HEK293 (cell line): Measurements from ENCODE around the gene SIK2.

Experiments used
- CTCF ChIA-PET: fragments of 350-600 bp; formaldehyde crosslinking; extraction: SDS; loops from one replicate; lab custom pipeline; 2021; ENCODE audit warnings: antibody characterized with exemption; lab: Yijun Ruan, JAX
- POLR2A ChIA-PET: fragments of 300-600 bp; formaldehyde crosslinking; extraction: SDS; loops from one replicate; lab custom pipeline; 2020; ENCODE audit warnings: antibody characterized with exemption, inconsistent platforms; lab: Yijun Ruan, JAX
- H3K27ac ChIP-seq: fragments of 200-500 bp; sonication (Bioruptor generic); 2 replicates; pipeline ENCODE4 v1.5.1; 2014; ENCODE audit warnings: low read depth, low read length, control low read depth, inconsistent platforms; ENCODE audit errors: extremely low read depth
- H3K36me3 ChIP-seq, 2 experiments: fragments of 200-500 bp in 1 of 2; sonication (Bioruptor generic) in 1 of 2; 1 replicate in 1 of 2; 2 replicates in 1 of 2; pipeline ENCODE4 v1.5.1; 2014 to 2017; ENCODE audit warnings: inconsistent platforms in 2 of 2, low read length in 2 of 2; ENCODE audit not compliant: control insufficient read depth in 2 of 2, insufficient read depth in 1 of 2
- H3K4me1 ChIP-seq: fragments of 200-500 bp; sonication (Bioruptor generic); 2 replicates; pipeline ENCODE4 v1.5.1; 2014; ENCODE audit warnings: mild to moderate bottlenecking, low read length, inconsistent platforms; ENCODE audit not compliant: control insufficient read depth, insufficient read depth
- H3K4me3 ChIP-seq: 2 replicates; pipeline ENCODE4 v1.5.1; 2011; ENCODE audit warnings: low read depth, mild to moderate bottlenecking, control low read depth, low read length, moderate library complexity
- H3K9me3 ChIP-seq: fragments of 200-500 bp; sonication (Bioruptor generic); 2 replicates; pipeline ENCODE4 v1.5.1; 2014; ENCODE audit warnings: low read depth, low read length, inconsistent platforms; ENCODE audit not compliant: control insufficient read depth, insufficient read depth
- KLF10 ChIP-seq: fragments of 450-650 bp; IDR thresholded peaks from 2 replicates; pipeline ENCODE4 v1.5.1; 2018; ENCODE audit warnings: missing biosample characterization, mild to moderate bottlenecking, missing genetic modification characterization
- SCRT2 ChIP-seq: fragments of 450-650 bp; formaldehyde crosslinking; IDR thresholded peaks from 2 replicates; pipeline ENCODE4 v1.5.1; 2016; ENCODE audit warnings: missing biosample characterization, missing genetic modification characterization
- ZNF175 ChIP-seq: fragments of 450-650 bp; formaldehyde crosslinking; IDR thresholded peaks from 2 replicates; pipeline ENCODE4 v1.5.1; 2016; ENCODE audit warnings: missing biosample characterization, missing genetic modification characterization
- ZNF324 ChIP-seq: fragments of 450-650 bp; formaldehyde crosslinking; IDR thresholded peaks from 2 replicates; pipeline ENCODE4 v1.5.1; 2016; ENCODE audit warnings: missing biosample characterization, missing genetic modification characterization
- ZNF335 ChIP-seq: fragments of 450-650 bp; formaldehyde crosslinking; conservative IDR thresholded peaks from 2 replicates; pipeline ENCODE4 v1.5.1; 2016; ENCODE audit warnings: missing biosample characterization, missing genetic modification characterization
- ZNF37A ChIP-seq: fragments of 450-650 bp; IDR thresholded peaks from 2 replicates; pipeline ENCODE4 v1.5.1; 2018; ENCODE audit warnings: missing biosample characterization, missing genetic modification characterization
- ZNF473 ChIP-seq: fragments of 450-650 bp; formaldehyde crosslinking; IDR thresholded peaks from 2 replicates; pipeline ENCODE4 v1.5.1; 2017; ENCODE audit warnings: missing biosample characterization, missing genetic modification characterization
- ZNF510 ChIP-seq: fragments of 450-650 bp; formaldehyde crosslinking; IDR thresholded peaks from 2 replicates; pipeline ENCODE4 v1.5.1; 2018; ENCODE audit warnings: mild to moderate bottlenecking, missing genetic modification characterization, missing biosample characterization; ENCODE audit not compliant: insufficient replicate concordance
- ZNF561 ChIP-seq: fragments of 450-650 bp; IDR thresholded peaks from 2 replicates; pipeline ENCODE4 v1.5.1; 2018; ENCODE audit warnings: missing biosample characterization, missing genetic modification characterization, borderline replicate concordance
- ZNF768 ChIP-seq: fragments of 450-650 bp; formaldehyde crosslinking; IDR thresholded peaks from 2 replicates; pipeline ENCODE4 v1.5.1; 2018; ENCODE audit warnings: missing biosample characterization, mild to moderate bottlenecking, missing genetic modification characterization
- ZNF776 ChIP-seq: fragments of 450-650 bp; formaldehyde crosslinking; IDR thresholded peaks from 2 replicates; pipeline ENCODE4 v1.5.0; 2017; ENCODE audit warnings: missing biosample characterization, missing genetic modification characterization, borderline replicate concordance
- ZNF785 ChIP-seq: fragments of 450-650 bp; formaldehyde crosslinking; IDR thresholded peaks from 2 replicates; pipeline ENCODE4 v1.5.1; 2016; ENCODE audit warnings: missing biosample characterization, missing genetic modification characterization
- ZSCAN23 ChIP-seq: fragments of 450-650 bp; formaldehyde crosslinking; IDR thresholded peaks from 2 replicates; pipeline ENCODE4 v1.5.1; 2016; ENCODE audit warnings: missing biosample characterization, missing genetic modification characterization
- TF ChIP-seq, protein P1 (sequence below): fragments of 450-650 bp; formaldehyde crosslinking; IDR thresholded peaks from 2 replicates; pipeline ENCODE4 v1.5.1; 2016; ENCODE audit warnings: missing biosample characterization, missing genetic modification characterization
- TF ChIP-seq, protein P2 (sequence below): fragments of 450-650 bp; formaldehyde crosslinking; IDR thresholded peaks from 2 replicates; pipeline ENCODE4 v1.5.1; 2016; ENCODE audit warnings: missing biosample characterization, missing genetic modification characterization
- TF ChIP-seq, protein P3 (sequence below): fragments of 450-650 bp; formaldehyde crosslinking; IDR thresholded peaks from 2 replicates; pipeline ENCODE4 v1.5.1; 2016; ENCODE audit warnings: missing biosample characterization, missing genetic modification characterization
- TF ChIP-seq, protein P4 (sequence below): fragments of 450-650 bp; formaldehyde crosslinking; IDR thresholded peaks from 2 replicates; pipeline ENCODE4 v1.5.1; 2017; ENCODE audit warnings: missing biosample characterization, missing genetic modification characterization
- TF ChIP-seq, protein P5 (sequence below): fragments of 450-650 bp; formaldehyde crosslinking; IDR thresholded peaks from 2 replicates; pipeline ENCODE4 v1.5.1; 2016; ENCODE audit warnings: missing biosample characterization, missing genetic modification characterization, borderline replicate concordance

The SIK2 gene

DNA sequence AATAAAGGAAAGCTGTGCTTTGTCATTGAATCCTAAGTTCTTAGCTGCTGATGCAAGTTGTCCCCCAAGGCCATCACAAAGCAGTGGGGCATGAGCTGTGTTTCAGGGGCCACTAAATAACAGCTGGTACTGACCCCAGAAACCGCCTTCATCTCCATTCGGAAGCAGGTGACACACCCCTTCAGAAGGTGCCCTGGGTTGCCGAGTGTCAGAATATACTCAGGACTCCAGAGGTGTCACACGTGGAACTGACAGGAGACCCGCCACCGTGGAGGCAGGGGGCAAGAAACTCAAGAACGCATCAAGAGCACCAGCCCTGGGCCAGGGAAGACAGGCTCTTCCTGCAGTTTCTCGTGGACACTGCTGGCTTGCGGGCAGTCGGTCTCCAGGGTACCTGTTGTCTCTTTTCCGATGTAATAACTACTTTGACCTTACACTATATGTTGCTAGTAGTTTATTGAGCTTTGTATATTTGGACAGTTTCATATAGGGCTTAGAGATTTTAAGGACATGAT, 122.4 kb downstream of the SIK2 start:
- H3K27ac ChIP-seq = no peak overlapping the region
- peaks cover 0 to 87% of the 10 kb centered on the region in 2 experiments; a peak in 1 of 3 replicates for H3K36me3 ChIP-seq
- CTCF ChIA-PET = interaction anchor here (0.6 kb wide), 1 partner anchor 118 kb away, joined by 3 read pairs; no protein-coding TSS in a partner anchor

DNA sequence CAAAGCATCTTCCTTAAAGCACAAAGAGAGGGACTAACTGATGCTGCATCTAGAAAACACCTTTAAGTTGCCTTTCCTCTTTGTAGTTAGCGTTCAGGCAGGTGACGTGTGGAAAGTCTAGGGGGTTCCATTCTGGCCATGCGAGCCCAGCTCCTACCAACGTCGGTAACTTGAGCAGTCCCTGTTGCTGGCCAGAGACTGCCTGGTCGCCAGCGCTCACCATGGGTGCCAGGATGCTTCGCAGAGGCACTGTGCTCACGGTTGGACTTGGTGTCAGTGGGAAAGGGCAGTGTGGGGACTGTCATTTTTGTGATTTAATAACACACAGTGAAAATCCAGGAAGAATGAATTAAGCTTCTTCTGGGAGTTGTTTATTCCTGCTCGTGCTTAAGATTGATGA, 123.4 kb downstream of the SIK2 start:
- no peak for TF ChIP-seq ZNF324 (tag by site-specific recombination)
- no peak for TF ChIP-seq ZNF473 (tag by site-specific recombination)
- no peak for TF ChIP-seq ZNF561
- TF ChIP-seq ZNF768 (tag by site-specific recombination) = no peak
- TF ChIP-seq ZSCAN23 (tag by site-specific recombination) = no peak
- TF ChIP-seq KLF10 (tag by site-specific recombination) = no peak
- TF ChIP-seq ZNF776 (tag by site-specific recombination) = no peak
- no peaks in the 10 kb centered on the region for H3K4me1 ChIP-seq
- H3K9me3 ChIP-seq = no peaks in the 10 kb centered on the region
- H3K27ac ChIP-seq = no peak overlapping the region
- CTCF ChIA-PET = interaction anchor here (0.6 kb wide), 1 partner anchor 272 kb away, joined by 3 read pairs; no protein-coding TSS in a partner anchor
- no peak overlapping the region for H3K4me3 ChIP-seq
- POLR2A ChIA-PET = no interaction called here
- H3K36me3 ChIP-seq = peaks cover 0 to 78% of the 10 kb centered on the region in 2 experiments; a peak in 1 of 3 replicates

More for the DNA sequence above, 122.4 kb downstream of the SIK2 start:
- no peak for TF ChIP-seq ZNF785
- no peak for TF ChIP-seq ZNF510
- POLR2A ChIA-PET = no interaction called here
- no peaks in the 10 kb centered on the region for H3K4me1 ChIP-seq
- H3K9me3 ChIP-seq = no peaks in the 10 kb centered on the region
- no peak overlapping the region for H3K4me3 ChIP-seq

DNA sequence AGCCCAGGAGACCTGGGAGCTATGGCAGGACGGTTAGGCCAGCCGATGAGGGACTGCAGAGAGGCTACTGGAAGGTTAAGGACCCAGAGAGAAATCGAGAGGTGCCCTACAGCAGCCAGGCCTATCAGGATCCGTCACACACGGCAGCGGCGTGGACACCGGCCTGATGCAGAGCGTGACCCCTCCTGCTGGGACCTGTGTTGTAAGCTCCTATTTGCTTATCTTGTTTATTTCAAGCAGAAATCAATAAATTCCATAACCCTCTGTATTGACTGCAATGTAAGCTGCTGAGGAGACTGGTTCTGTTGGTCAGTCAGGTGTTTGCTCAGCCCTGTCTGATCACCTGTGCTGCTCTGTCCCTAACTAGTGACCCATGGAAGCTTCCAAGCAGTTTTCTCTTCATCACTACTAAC, 124.1 kb downstream of the SIK2 start:
- no peaks in the 10 kb centered on the region for H3K9me3 ChIP-seq
- H3K4me3 ChIP-seq = no peak overlapping the region
- CTCF ChIA-PET = interaction anchor here (1.8 kb wide), 1 partner anchor 122 kb away, joined by 5 read pairs; no protein-coding TSS in a partner anchor
- no peak overlapping the region for H3K27ac ChIP-seq
- H3K36me3 ChIP-seq = peaks cover 0 to 71% of the 10 kb centered on the region in 2 experiments; a peak in 1 of 3 replicates
- POLR2A ChIA-PET = no interaction called here
- no peaks in the 10 kb centered on the region for H3K4me1 ChIP-seq
- no peak for TF ChIP-seq ZNF510
- TF ChIP-seq, protein P1, sequence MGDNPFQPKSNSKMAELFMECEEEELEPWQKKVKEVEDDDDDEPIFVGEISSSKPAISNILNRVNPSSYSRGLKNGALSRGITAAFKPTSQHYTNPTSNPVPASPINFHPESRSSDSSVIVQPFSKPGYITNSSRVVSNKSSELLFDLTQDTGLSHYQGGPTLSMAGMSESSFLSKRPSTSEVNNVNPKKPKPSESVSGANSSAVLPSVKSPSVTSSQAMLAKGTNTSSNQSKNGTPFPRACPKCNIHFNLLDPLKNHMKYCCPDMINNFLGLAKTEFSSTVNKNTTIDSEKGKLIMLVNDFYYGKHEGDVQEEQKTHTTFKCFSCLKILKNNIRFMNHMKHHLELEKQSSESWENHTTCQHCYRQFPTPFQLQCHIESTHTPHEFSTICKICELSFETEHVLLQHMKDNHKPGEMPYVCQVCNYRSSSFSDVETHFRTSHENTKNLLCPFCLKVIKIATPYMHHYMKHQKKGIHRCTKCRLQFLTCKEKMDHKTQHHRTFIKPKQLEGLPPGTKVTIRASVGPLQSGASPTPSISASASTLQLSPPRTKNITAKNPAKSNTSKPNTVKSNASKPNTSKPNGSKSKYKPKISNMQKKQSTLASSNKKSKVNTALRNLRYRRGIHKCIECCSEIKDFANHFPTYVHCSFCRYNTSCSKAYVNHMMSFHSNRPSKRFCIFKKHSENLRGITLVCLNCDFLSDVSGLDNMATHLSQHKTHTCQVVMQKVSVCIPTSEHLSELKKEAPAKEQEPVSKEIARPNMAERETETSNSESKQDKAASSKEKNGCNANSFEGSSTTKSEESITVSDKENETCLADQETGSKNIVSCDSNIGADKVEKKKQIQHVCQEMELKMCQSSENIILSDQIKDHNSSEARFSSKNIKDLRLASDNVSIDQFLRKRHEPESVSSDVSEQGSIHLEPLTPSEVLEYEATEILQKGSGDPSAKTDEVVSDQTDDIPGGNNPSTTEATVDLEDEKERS (tag by site-specific recombination) = no peak
- TF ChIP-seq, protein P2, sequence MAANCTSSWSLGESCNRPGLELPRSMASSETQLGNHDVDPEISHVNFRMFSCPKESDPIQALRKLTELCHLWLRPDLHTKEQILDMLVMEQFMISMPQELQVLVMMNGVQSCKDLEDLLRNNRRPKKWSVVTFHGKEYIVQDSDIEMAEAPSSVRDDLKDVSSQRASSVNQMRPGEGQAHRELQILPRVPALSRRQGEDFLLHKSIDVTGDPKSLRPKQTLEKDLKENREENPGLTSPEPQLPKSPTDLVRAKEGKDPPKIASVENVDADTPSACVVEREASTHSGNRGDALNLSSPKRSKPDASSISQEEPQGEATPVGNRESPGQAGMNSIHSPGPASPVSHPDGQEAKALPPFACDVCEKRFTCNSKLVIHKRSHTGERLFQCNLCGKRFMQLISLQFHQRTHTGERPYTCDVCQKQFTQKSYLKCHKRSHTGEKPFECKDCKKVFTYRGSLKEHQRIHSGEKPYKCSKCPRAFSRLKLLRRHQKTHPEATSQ = no peak
- TF ChIP-seq ZNF175 (tag by site-specific recombination) = no peak
- TF ChIP-seq, protein P3, sequence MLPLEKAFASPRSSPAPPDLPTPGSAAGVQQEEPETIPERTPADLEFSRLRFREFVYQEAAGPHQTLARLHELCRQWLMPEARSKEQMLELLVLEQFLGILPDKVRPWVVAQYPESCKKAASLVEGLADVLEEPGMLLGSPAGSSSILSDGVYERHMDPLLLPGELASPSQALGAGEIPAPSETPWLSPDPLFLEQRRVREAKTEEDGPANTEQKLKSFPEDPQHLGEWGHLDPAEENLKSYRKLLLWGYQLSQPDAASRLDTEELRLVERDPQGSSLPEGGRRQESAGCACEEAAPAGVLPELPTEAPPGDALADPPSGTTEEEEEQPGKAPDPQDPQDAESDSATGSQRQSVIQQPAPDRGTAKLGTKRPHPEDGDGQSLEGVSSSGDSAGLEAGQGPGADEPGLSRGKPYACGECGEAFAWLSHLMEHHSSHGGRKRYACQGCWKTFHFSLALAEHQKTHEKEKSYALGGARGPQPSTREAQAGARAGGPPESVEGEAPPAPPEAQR (tag by site-specific recombination) = no peak
- TF ChIP-seq ZNF335 (tag by site-specific recombination) = no peak
- TF ChIP-seq, protein P4, sequence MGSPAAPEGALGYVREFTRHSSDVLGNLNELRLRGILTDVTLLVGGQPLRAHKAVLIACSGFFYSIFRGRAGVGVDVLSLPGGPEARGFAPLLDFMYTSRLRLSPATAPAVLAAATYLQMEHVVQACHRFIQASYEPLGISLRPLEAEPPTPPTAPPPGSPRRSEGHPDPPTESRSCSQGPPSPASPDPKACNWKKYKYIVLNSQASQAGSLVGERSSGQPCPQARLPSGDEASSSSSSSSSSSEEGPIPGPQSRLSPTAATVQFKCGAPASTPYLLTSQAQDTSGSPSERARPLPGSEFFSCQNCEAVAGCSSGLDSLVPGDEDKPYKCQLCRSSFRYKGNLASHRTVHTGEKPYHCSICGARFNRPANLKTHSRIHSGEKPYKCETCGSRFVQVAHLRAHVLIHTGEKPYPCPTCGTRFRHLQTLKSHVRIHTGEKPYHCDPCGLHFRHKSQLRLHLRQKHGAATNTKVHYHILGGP (tag by site-specific recombination) = no peak
- TF ChIP-seq ZNF37A (tag by site-specific recombination) = no peak
- TF ChIP-seq, protein P5, sequence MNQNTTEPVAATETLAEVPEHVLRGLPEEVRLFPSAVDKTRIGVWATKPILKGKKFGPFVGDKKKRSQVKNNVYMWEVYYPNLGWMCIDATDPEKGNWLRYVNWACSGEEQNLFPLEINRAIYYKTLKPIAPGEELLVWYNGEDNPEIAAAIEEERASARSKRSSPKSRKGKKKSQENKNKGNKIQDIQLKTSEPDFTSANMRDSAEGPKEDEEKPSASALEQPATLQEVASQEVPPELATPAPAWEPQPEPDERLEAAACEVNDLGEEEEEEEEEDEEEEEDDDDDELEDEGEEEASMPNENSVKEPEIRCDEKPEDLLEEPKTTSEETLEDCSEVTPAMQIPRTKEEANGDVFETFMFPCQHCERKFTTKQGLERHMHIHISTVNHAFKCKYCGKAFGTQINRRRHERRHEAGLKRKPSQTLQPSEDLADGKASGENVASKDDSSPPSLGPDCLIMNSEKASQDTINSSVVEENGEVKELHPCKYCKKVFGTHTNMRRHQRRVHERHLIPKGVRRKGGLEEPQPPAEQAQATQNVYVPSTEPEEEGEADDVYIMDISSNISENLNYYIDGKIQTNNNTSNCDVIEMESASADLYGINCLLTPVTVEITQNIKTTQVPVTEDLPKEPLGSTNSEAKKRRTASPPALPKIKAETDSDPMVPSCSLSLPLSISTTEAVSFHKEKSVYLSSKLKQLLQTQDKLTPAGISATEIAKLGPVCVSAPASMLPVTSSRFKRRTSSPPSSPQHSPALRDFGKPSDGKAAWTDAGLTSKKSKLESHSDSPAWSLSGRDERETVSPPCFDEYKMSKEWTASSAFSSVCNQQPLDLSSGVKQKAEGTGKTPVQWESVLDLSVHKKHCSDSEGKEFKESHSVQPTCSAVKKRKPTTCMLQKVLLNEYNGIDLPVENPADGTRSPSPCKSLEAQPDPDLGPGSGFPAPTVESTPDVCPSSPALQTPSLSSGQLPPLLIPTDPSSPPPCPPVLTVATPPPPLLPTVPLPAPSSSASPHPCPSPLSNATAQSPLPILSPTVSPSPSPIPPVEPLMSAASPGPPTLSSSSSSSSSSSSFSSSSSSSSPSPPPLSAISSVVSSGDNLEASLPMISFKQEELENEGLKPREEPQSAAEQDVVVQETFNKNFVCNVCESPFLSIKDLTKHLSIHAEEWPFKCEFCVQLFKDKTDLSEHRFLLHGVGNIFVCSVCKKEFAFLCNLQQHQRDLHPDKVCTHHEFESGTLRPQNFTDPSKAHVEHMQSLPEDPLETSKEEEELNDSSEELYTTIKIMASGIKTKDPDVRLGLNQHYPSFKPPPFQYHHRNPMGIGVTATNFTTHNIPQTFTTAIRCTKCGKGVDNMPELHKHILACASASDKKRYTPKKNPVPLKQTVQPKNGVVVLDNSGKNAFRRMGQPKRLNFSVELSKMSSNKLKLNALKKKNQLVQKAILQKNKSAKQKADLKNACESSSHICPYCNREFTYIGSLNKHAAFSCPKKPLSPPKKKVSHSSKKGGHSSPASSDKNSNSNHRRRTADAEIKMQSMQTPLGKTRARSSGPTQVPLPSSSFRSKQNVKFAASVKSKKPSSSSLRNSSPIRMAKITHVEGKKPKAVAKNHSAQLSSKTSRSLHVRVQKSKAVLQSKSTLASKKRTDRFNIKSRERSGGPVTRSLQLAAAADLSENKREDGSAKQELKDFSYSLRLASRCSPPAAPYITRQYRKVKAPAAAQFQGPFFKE (tag by site-specific recombination) = no peak
- TF ChIP-seq SCRT2 (tag by site-specific recombination) = no peak
